ENCODE measurements around the gene S100B.

DNA sequence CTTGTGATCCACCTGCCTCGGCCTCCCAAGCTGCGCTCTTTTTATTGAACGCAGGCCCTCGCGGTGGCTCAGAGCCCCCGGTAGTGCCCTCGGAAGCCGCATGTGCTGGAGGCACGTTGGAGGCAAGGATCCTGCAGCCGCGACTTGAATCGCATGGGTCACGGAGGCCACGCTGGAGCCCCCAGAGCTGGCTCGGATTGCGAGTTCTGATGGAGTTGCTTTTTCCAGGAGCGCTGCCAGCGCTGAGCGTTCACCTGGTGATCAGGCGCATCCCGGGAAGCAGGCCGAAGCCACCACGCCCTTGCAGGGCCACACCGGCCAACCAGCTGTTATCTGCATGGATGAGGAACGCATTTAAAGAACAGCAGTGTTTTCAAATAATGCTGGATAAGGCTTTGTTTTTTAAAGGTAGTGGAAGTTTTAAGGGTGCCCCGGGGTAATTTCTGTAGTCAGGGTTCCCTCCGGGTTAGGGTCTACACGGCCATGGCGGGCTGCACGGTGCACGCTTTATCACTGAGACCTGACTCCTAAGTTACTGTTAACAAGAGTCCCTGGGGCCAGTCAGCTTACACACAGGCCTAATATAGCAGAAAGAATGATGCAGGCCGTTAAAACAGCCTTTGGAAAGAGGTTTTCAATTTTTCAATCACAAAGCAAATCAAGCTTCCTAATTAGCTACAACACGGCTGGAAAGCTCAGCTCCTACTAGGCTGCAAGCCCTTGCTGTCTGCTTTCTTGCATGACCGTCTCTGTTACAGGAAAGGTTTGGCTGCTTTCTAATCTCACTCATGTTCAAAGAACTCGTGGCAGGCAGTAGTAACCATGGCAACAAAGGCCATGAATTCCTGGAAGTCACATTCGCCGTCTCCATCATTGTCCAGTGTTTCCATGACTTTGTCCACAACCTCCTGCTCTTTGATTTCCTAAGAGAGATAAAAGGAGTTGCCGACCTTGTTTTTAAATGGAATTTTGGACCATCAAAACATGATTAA is 6.0 kb downstream of the S100B start:
- TF ChIP-seq ZNF274 (IDR thresholded peaks at IDR 0.05; ENCODE audit: low read depth, low read length) (no peak), YY1 (IDR thresholded peaks at IDR 0.05; ENCODE audit: insufficient read depth, insufficient read length) (no peak)
